Activated T-cell treated with anti-CD3 and anti-CD28 coated beads, Interleukin-2, amount 50 U/mL, for 72 hours (primary cell): Measurements from ENCODE around the gene UTY. TPM values are rescaled to one million over a fixed set of nuclear protein-coding genes. Genes with fewer than 3 reads are reported as not detected.
A peak's percentile ranks its signal among the peaks of the same experiment; 100 is the strongest.

Experiments
- ATAC-seq, 2 donors: fragments of 150-1000 bp; cut with Tn5 transposase; replicated peaks in 1 of 2; 2 replicates each; pipeline ENCODE4 v1.10.0; 2021; ENCODE audit warnings: moderate library complexity in 2 of 2, mild to moderate bottlenecking in 1 of 2
- DNase-seq, 2 donors: peaks; one replicate each; pipeline ENCODE4 v3.0.0; 2021 to 2022; ENCODE audit warnings: mixed read lengths in 1 of 2
- H3K27ac Mint-ChIP-seq: one replicate; pipeline ENCODE4 v1.8.0; 2022; ENCODE audit warnings: mild to moderate bottlenecking, moderate library complexity, mixed read lengths
- H3K27me3 Mint-ChIP-seq: one replicate; pipeline ENCODE4 v1.8.0; 2022; ENCODE audit warnings: low read depth, mixed read lengths
- H3K36me3 Mint-ChIP-seq, 2 donors: one replicate each; pipeline ENCODE4 v1.8.0; 2022; ENCODE audit warnings: mixed read lengths in 2 of 2, mild to moderate bottlenecking in 1 of 2; ENCODE audit not compliant: insufficient read depth in 2 of 2
- H3K4me1 Mint-ChIP-seq: one replicate; pipeline ENCODE4 v1.8.0; 2022; ENCODE audit warnings: low read depth, mixed read lengths
- H3K4me3 Mint-ChIP-seq, 2 donors: one replicate each; pipeline ENCODE4 v1.8.0; 2022; ENCODE audit warnings: mild to moderate bottlenecking in 2 of 2, mixed read lengths in 2 of 2, moderate library complexity in 2 of 2
- H3K9me3 Mint-ChIP-seq, 2 donors: one replicate each; pipeline ENCODE4 v1.8.0; 2022; ENCODE audit warnings: mixed read lengths in 2 of 2
- total RNA-seq, 2 donors: library from RNA; stranded (reverse); gene quantifications; one replicate each; pipeline ENCODE4 v1.2.3, GENCODE V29; 2022

Gene UTY
- 10 to 100 TPM in 1 of 2 donors, not detected in 1; 30.8 TPM for total RNA-seq

- Mint-ChIP-seq H3K27ac (peak within 1 kb of the TSS; percentile 98), H3K27me3 (no peaks in the 10 kb centered on the region), H3K9me3 (no peaks in the 10 kb centered on the region), H3K4me1 (no peaks in the 10 kb centered on the region), H3K4me3 (peak within 1 kb of the TSS in 1 of 2 donors; percentile 73), H3K36me3 (peaks cover 0 to 8% of the 10 kb centered on the region in 2 donors)
- DNase-seq (peak in 1 of 2 donors; percentile 76), ATAC-seq (peak in 1 of 2 donors; percentile 94)
Measured at GRCh38 chrY:13479828-13480227, at the start of gene UTY. TSS of gene UTY (minus strand) at chrY:13480033. CDS start at chrY:13479665, 368 bp downstream.

DNA sequence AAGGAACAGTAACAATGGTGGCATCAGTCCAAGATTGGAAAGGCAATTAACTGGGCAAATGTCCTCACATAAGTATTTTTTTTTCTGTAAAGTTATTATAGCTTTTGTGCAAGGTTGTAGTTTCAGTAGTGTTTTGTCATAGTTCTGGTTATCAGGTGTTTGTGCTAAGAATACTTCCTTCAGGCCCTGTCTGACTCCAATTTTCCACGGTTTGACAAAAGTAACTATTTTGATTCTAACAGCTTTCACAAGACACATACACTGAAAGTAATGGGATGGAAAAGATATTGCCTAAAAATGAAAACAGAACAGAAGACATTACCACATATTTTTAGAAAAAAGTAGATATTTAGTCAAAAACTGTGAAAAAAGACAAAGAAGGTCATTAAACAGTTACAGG is 40.6 kb upstream of the UTY start:
- H3K36me3 Mint-ChIP-seq: peaks cover 0 to 5% of the 10 kb centered on the region in 2 donors
- no peak overlapping the region for H3K27ac Mint-ChIP-seq
- peaks cover 0 to 3% of the 10 kb centered on the region in 2 donors for H3K9me3 Mint-ChIP-seq
- no peak for ATAC-seq
- H3K4me3 Mint-ChIP-seq: no peak overlapping the region
- H3K27me3 Mint-ChIP-seq: no peaks in the 10 kb centered on the region
- no peaks in the 10 kb centered on the region for H3K4me1 Mint-ChIP-seq
- no peak for DNase-seq

DNA sequence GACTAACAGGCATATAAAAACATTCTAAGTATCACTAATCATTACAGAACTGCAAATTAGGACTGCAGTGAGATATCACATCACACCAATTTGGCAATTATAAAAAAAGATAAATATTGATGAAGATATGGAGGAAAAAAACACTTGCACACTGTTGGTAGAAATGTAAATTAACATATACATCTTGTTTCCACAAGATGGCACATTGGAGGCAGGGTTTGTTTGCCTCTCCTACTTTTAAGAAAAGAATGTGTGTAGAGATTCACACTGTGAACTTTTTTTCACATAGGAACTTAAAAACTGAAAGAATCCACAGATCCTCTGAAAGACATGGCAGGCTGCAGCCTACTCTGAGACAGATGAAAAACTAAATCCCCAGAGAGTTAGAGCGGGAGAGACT is 21.4 kb upstream of the UTY start:
- no peak overlapping the region for H3K4me3 Mint-ChIP-seq

DNA sequence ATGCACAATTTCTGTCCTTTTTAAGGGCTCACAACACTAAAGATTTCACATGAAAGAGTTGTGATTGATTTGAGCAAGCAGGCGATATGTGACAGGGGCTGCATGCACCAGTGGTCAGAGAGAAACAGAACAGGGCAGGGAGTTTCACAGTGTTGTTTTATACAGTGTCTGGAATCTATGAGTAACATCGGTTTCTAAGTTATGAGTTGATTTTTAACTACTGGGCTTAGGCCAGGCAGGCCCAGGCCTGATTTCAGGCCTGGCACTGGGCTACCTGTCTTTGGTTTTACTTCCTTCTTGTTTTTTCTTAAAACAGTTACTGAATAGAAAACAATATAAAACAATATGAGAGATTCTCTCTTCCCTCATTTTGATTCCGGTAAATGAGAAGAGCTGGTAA is 13.9 kb upstream of the UTY start:
- Mint-ChIP-seq H3K4me1 (no peaks in the 10 kb centered on the region), H3K27ac (no peak overlapping the region), H3K9me3 (no peaks in the 10 kb centered on the region), H3K4me3 (no peak overlapping the region), H3K27me3 (no peaks in the 10 kb centered on the region), H3K36me3 (no peaks in the 10 kb centered on the region)
- DNase-seq (no peak), ATAC-seq (no peak)

More for the DNA sequence above, 21.4 kb upstream of the UTY start:
- H3K9me3 Mint-ChIP-seq: no peaks in the 10 kb centered on the region
- ATAC-seq: no peak
- H3K27ac Mint-ChIP-seq: no peak overlapping the region
- no peaks in the 10 kb centered on the region for H3K36me3 Mint-ChIP-seq
- DNase-seq: no peak
- H3K4me1 Mint-ChIP-seq: no peaks in the 10 kb centered on the region
- no peaks in the 10 kb centered on the region for H3K27me3 Mint-ChIP-seq

DNA sequence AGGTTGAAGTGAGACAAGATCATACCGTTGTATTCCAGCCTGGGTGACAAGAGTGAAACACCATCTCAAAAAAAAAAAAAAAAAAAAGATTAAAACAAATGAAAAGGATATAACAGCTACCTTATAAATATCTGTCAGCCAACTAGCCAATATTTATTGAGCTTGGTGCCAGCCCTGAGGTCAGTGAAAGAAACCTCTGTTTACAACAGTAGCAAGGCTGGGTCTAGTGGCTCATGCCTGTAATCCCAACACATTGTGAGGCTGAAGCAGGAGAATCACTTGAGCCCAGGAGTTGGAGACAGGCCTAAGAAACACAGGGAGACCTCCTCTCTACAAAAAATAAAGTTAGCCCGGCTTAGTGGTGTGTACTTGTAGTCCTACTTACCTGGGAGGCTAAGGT is 12.6 kb upstream of the UTY start:
- Mint-ChIP-seq H3K27ac (no peak overlapping the region), H3K4me1 (no peaks in the 10 kb centered on the region), H3K4me3 (no peak overlapping the region), H3K36me3 (no peaks in the 10 kb centered on the region), H3K9me3 (no peaks in the 10 kb centered on the region), H3K27me3 (no peaks in the 10 kb centered on the region)
- no peak for ATAC-seq
- no peak for DNase-seq

GRCh38 chrY:13488738-13489137 is 8.9 kb upstream of the UTY start:
- H3K36me3 Mint-ChIP-seq: no peaks in the 10 kb centered on the region
- no peak overlapping the region for H3K27ac Mint-ChIP-seq
- H3K27me3 Mint-ChIP-seq: no peaks in the 10 kb centered on the region
- H3K4me1 Mint-ChIP-seq: no peaks in the 10 kb centered on the region
- H3K9me3 Mint-ChIP-seq: no peaks in the 10 kb centered on the region
- DNase-seq: no peak
- no peak for ATAC-seq
- H3K4me3 Mint-ChIP-seq: no peak overlapping the region

DNA sequence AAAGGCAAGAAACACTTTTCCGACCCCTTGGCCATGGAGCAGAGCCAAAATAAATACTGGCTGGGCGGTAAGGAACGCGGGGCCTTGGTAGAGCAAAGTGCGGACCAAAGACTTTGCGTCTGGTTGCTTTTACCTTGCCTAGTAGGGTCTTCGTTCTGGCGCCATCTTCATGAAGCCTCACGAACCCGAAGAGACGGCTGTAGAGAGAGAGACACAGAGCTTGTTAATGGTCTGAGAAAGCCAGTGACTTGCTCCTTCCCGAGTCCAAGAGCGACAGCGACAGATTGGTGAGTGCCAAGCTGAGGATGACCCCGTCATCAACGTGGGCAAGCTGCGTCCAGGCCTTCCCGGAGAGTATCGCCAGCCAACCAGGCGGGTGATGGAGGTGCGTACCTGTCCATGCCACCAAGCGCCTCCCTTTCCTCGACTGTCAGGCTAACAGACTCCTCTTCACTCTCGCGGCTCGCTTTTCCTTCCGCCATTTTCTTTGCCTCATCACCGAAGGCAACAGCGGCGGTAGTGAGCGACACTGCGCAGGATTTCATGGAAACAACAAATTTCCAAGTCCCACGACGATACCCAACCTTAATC is 617 bp downstream of the UTY start:
- Mint-ChIP-seq H3K27me3 (no peaks in the 10 kb centered on the region), H3K9me3 (no peaks in the 10 kb centered on the region), H3K4me1 (no peaks in the 10 kb centered on the region), H3K4me3 (peak overlapping the region in 1 of 2 donors; percentile 73), H3K36me3 (peaks cover 0 to 8% of the 10 kb centered on the region in 2 donors), H3K27ac (peak overlapping the region; percentile 98)
- peak in 1 of 2 donors; percentile 60 for DNase-seq
- peak in 1 of 2 donors; percentile 66 for ATAC-seq

DNA sequence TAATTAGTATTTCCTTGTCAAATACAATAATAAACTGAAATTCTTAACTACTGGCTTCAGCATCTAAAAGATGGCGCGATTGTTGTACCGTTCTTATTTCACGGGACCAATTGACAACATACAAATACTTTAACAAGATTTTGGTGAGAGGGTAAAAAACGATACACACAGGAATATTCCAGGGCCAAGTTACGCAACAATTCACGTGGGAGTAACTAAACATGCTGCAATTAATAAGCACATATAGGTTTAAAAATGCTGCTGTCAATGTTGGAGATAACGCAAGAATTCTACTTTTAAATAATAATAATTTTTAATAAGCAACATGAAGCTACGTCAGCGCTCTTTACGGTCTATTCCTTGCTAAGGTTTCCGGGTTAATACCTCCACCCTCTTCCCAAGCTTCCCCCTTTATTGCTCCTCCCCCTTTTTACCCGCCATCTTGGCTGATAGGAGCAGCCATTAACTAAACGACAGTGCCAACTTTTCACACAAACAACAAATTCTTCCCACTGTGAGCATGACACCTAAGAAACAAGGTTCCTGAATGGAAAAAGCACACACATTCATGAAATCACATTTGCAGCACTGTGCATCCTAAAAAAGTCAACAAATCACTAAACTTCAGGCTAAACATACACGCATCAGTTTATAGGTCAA is 1.6 kb downstream of the UTY start:
- H3K27me3 Mint-ChIP-seq: no peaks in the 10 kb centered on the region
- H3K27ac Mint-ChIP-seq: peak overlapping the region; percentile 98
- no peaks in the 10 kb centered on the region for H3K4me1 Mint-ChIP-seq
- peaks cover 0 to 8% of the 10 kb centered on the region in 2 donors for H3K36me3 Mint-ChIP-seq
- no peaks in the 10 kb centered on the region for H3K9me3 Mint-ChIP-seq
- DNase-seq (peak in 1 of 2 donors; percentile 34), ATAC-seq (no peak)
- H3K4me3 Mint-ChIP-seq: peak overlapping the region in 1 of 2 donors; percentile 73

DNA sequence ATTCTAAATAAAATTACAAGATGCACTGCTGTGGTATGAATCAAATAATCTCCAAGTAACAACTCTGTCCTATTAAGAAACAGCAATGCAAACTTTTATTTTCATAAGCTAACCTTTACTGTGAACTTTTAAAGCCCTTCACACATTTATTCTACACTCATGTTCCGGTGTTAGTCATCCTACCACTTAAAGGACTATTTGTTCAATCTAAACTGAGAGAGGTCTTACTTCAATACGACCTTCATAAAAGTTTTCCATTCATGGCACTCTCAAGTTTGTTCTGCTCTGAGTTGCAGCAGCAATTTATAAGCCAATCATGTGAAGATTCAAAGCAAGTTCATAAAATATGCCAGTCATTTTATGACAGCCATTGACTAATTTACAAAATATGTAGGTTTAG is 4.8 kb downstream of the UTY start:
- peak overlapping the region; percentile 81 for H3K27ac Mint-ChIP-seq
- peak in 1 of 2 donors; percentile 42 for ATAC-seq

GRCh38 chrY:13451572-13451971 is 28.3 kb downstream of the UTY start:
- ATAC-seq (no peak), DNase-seq (no peak)
- H3K27me3 Mint-ChIP-seq: no peaks in the 10 kb centered on the region
- no peaks in the 10 kb centered on the region for H3K4me1 Mint-ChIP-seq
- H3K4me3 Mint-ChIP-seq: no peak overlapping the region
- no peak overlapping the region for H3K27ac Mint-ChIP-seq
- H3K36me3 Mint-ChIP-seq: peaks cover 0 to 6% of the 10 kb centered on the region in 2 donors
- no peaks in the 10 kb centered on the region for H3K9me3 Mint-ChIP-seq

More for the DNA sequence above, 4.8 kb downstream of the UTY start:
- Mint-ChIP-seq H3K4me1 (no peaks in the 10 kb centered on the region), H3K9me3 (no peaks in the 10 kb centered on the region), H3K36me3 (peaks cover 0 to 8% of the 10 kb centered on the region in 2 donors), H3K4me3 (peak overlapping the region in 1 of 2 donors; percentile 84), H3K27me3 (no peaks in the 10 kb centered on the region)
- no peak for DNase-seq

DNA sequence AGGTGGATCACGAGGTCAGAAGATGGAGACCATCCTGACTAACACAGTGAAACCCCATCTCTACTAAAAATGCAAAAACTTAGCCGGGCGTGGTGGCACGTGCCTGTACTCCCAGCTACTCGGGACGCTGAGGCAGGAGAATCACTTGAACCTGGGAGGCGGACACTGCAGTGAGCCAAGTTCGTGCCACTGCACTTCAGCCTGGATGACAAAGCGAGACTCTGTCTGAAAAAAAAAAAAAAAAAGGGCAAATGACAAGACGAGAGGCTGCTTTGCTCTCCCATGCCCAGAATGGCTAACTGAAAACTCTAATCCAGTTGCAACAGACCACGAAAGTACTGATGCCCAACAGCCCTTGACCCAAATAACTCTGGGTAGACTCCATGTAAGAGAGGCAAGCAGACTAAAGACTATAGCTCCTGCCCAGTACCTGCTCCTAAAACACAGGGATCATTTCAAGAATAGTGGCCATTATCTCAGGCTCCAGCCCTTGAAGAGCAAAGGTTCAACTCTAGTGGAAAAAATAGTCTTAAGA is 29.2 kb downstream of the UTY start:
- no peaks in the 10 kb centered on the region for H3K9me3 Mint-ChIP-seq
- H3K27me3 Mint-ChIP-seq: no peaks in the 10 kb centered on the region
- H3K36me3 Mint-ChIP-seq: peaks cover 0 to 6% of the 10 kb centered on the region in 2 donors
- ATAC-seq (no peak), DNase-seq (no peak)
- no peak overlapping the region for H3K4me3 Mint-ChIP-seq
- no peaks in the 10 kb centered on the region for H3K4me1 Mint-ChIP-seq
- H3K27ac Mint-ChIP-seq: no peak overlapping the region

GRCh38 chrY:13445566-13445965 is 34.3 kb downstream of the UTY start:
- Mint-ChIP-seq H3K27me3 (no peaks in the 10 kb centered on the region), H3K4me1 (no peaks in the 10 kb centered on the region), H3K9me3 (no peaks in the 10 kb centered on the region), H3K4me3 (no peak overlapping the region), H3K36me3 (peaks cover 0 to 6% of the 10 kb centered on the region in 2 donors), H3K27ac (peak overlapping the region; percentile 15)
- ATAC-seq (no peak), DNase-seq (no peak)

GRCh38 chrY:13443146-13443545 is 36.7 kb downstream of the UTY start:
- H3K27me3 Mint-ChIP-seq: no peaks in the 10 kb centered on the region
- peaks cover 0 to 6% of the 10 kb centered on the region in 2 donors for H3K36me3 Mint-ChIP-seq
- ATAC-seq (no peak), DNase-seq (no peak)
- H3K9me3 Mint-ChIP-seq: no peaks in the 10 kb centered on the region
- H3K27ac Mint-ChIP-seq: no peak overlapping the region
- no peaks in the 10 kb centered on the region for H3K4me1 Mint-ChIP-seq
- no peak overlapping the region for H3K4me3 Mint-ChIP-seq
